C4-2B (cell line): ENCODE measurements around the gene DPP6.

Source experiments
- CTCF ChIP-seq: fragments of 450-650 bp; conservative IDR thresholded peaks from 2 replicates; pipeline ENCODE4 v1.5.1; 2017; ENCODE audit warnings: mild to moderate bottlenecking
- ZFX ChIP-seq: fragments of 450-650 bp; IDR thresholded peaks from 2 replicates; pipeline ENCODE4 v1.6.1; 2017

GRCh38 chr7:154424350-154424749 is 372.2 kb downstream of the DPP6 start:
- no peak for TF ChIP-seq CTCF
- no peak for TF ChIP-seq ZFX
